ENCODE data around the gene PIK3R6. TPM values are rescaled to one million over a fixed set of nuclear protein-coding genes. Genes with fewer than 3 reads are reported as not detected.

PIK3R6 gene
- total and polyA plus RNA-seq, 2 of the 4 experiments (the other 2 are of a cell fraction), result not detected

- in situ Hi-C loops (cut with MboI; ENCODE audit: low sequenced_read_pairs), result no loop called here
- no peak overlapping the region for H3K14ac ChIP-seq (replicated peaks; ENCODE audit: low read depth, low read length)
- no peak overlapping the region for H3K56ac ChIP-seq (ENCODE audit: extremely low read depth, insufficient read depth, low read length)
- no peaks in the 10 kb centered on the region for H3K27me3 ChIP-seq (ENCODE audit: control insufficient read depth, insufficient read depth, low read length)
- H3K18ac ChIP-seq (ENCODE audit: low read depth, low read length), result no peak overlapping the region
- no peak overlapping the region for H2BK120ac ChIP-seq (ENCODE audit: low read depth, low read length)
- H4K91ac ChIP-seq (ENCODE audit: insufficient read depth, low read depth, low read length), result no peak overlapping the region
- CTCF ChIA-PET, result no interaction called here
- intact Hi-C loops (cut with micrococcal nuclease), result loop anchor here (1.0 kb wide), 1 partner anchor 43 kb away; no protein-coding TSS in a partner anchor
- dilution Hi-C loops (cut with HindIII; ENCODE audit: low sequenced_read_pairs, unreplicated experiment), result no loop called here
- no peaks in the 10 kb centered on the region for H3K4me1 ChIP-seq (ENCODE audit: control insufficient read depth, insufficient read depth, low read length)
- ATAC-seq (ENCODE audit: low read depth), result no peak
- H4K5ac ChIP-seq (ENCODE audit: low read depth, low read length), result no peak overlapping the region
- no peak overlapping the region for H3K23ac ChIP-seq (ENCODE audit: low read depth, low read length)
- no peaks in the 10 kb centered on the region for H3K79me1 ChIP-seq (ENCODE audit: low read depth in 1 of 2, low read length in 2 of 2)
- BruUV-seq (replicated peaks), result no TSS peak
- no peak overlapping the region for H3K4me2 ChIP-seq (ENCODE audit: low read depth, low read length)
- H2BK5ac ChIP-seq (ENCODE audit: low read depth, low read length, poor library complexity, severe bottlenecking), result no peak overlapping the region
- H3K36me3 ChIP-seq (ENCODE audit: control insufficient read depth, insufficient read depth, low read length), result no peaks in the 10 kb centered on the region
- DNase-seq, result no peak
- H4K8ac ChIP-seq (ENCODE audit: low read depth in 2 of 2, low read length in 2 of 2), result no peak overlapping the region
- H3K27ac ChIP-seq (ENCODE audit: insufficient read depth, low read length), result no peak overlapping the region
- no peak overlapping the region for H2BK20ac ChIP-seq (ENCODE audit: low read depth, low read length)
- POLR2A ChIA-PET (ENCODE audit: unreplicated experiment), result no interaction called here
- no peak overlapping the region for H2AFZ ChIP-seq (replicated peaks; ENCODE audit: low read length, poor library complexity)
- H3K9ac ChIP-seq (ENCODE audit: low read depth, low read length), result no peak overlapping the region
- H2BK15ac ChIP-seq (ENCODE audit: low read depth, low read length), result no peak overlapping the region
- no peak overlapping the region for H2AK5ac ChIP-seq (ENCODE audit: low read depth, low read length)
- no peaks in the 10 kb centered on the region for H3K9me1 ChIP-seq (ENCODE audit: insufficient read depth, low read length)
- H3K4ac ChIP-seq (ENCODE audit: low read depth, low read length), result no peak overlapping the region
- H3K4me3 ChIP-seq (ENCODE audit: insufficient read depth, low read depth, low read length), result no peak overlapping the region
- peaks cover 2% of the 10 kb centered on the region; the same call in 1 of the 2 replicates for H3K9me3 ChIP-seq (ENCODE audit: control insufficient read depth, insufficient read depth, low read length)
- H4K20me1 ChIP-seq (ENCODE audit: insufficient read depth, low read length), result no peaks in the 10 kb centered on the region
- TF ChIP-seq MAZ (IDR thresholded peaks at IDR 0.05; ENCODE audit: borderline replicate concordance, low read depth, low read length) (no peak), BHLHE40 (IDR thresholded peaks at IDR 0.05; ENCODE audit: low read depth, low read length) (no peak), RFX5 (IDR thresholded peaks at IDR 0.05; ENCODE audit: low read depth, low read length) (no peak), POLR2A (IDR thresholded peaks at IDR 0.05; ENCODE audit: low read depth, low read length) (no peak), NFE2L2 (IDR thresholded peaks at IDR 0.05; ENCODE audit: low read depth, low read length) (no peak), RAD21 (IDR thresholded peaks at IDR 0.05; ENCODE audit: low read length) (no peak), SMC3 (IDR thresholded peaks at IDR 0.05; ENCODE audit: low read depth, low read length) (no peak), MAFK (IDR thresholded peaks at IDR 0.05; ENCODE audit: low read depth, low read length) (no peak), RCOR1 (IDR thresholded peaks at IDR 0.05; ENCODE audit: insufficient replicate concordance, low read length) (no peak), USF2 (IDR thresholded peaks at IDR 0.05; ENCODE audit: low read depth, low read length) (no peak), MXI1 (IDR thresholded peaks at IDR 0.05; ENCODE audit: borderline replicate concordance, low read depth, low read length) (no peak), CEBPB (IDR thresholded peaks at IDR 0.05; ENCODE audit: low read depth, low read length) (no peak), FOS (IDR thresholded peaks at IDR 0.05; ENCODE audit: low read depth, low read length) (no peak), CHD1 (IDR thresholded peaks at IDR 0.05; ENCODE audit: low read depth, low read length) (no peak)
- TF ChIP-seq, protein P1, sequence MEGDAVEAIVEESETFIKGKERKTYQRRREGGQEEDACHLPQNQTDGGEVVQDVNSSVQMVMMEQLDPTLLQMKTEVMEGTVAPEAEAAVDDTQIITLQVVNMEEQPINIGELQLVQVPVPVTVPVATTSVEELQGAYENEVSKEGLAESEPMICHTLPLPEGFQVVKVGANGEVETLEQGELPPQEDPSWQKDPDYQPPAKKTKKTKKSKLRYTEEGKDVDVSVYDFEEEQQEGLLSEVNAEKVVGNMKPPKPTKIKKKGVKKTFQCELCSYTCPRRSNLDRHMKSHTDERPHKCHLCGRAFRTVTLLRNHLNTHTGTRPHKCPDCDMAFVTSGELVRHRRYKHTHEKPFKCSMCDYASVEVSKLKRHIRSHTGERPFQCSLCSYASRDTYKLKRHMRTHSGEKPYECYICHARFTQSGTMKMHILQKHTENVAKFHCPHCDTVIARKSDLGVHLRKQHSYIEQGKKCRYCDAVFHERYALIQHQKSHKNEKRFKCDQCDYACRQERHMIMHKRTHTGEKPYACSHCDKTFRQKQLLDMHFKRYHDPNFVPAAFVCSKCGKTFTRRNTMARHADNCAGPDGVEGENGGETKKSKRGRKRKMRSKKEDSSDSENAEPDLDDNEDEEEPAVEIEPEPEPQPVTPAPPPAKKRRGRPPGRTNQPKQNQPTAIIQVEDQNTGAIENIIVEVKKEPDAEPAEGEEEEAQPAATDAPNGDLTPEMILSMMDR (conservative IDR thresholded peaks at IDR 0.05; ENCODE audit: low read depth, low read length), result no peak
- TF ChIP-seq, protein P2, sequence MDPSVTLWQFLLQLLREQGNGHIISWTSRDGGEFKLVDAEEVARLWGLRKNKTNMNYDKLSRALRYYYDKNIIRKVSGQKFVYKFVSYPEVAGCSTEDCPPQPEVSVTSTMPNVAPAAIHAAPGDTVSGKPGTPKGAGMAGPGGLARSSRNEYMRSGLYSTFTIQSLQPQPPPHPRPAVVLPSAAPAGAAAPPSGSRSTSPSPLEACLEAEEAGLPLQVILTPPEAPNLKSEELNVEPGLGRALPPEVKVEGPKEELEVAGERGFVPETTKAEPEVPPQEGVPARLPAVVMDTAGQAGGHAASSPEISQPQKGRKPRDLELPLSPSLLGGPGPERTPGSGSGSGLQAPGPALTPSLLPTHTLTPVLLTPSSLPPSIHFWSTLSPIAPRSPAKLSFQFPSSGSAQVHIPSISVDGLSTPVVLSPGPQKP (IDR thresholded peaks at IDR 0.05; ENCODE audit: borderline replicate concordance, low read depth, low read length), result no peak
- WGBS, 2 experiments (ENCODE audit: extremely low coverage in 2 of 2, insufficient read length in 1 of 2), result 60% methylated on average over 1 of the region's 5 CpGs; no CpG with 5 or more reads in 1 of the 2 experiments
- no peak overlapping the region for H2AK9ac ChIP-seq (replicated peaks; ENCODE audit: low read depth, low read length, poor library complexity)
Observed at GRCh38 chr17:8823279-8823678, 44.2 kb downstream of the PIK3R6 start.
